Hematopoietic multipotent progenitor cell treated with erythropoietin and hydrocortisone succinate and interleukin-3 and kit ligand, for 4 days (in vitro differentiated cells): Measurements from ENCODE around the gene FAM117A.
"Not testable (repeated sequence)": the region's sequence is repeated elsewhere in the genome, so short reads cannot be mapped to it uniquely, and the experiment has no call there.

Experiments used
- DNase-seq: peaks from one replicate; pipeline ENCODE4 v3.0.0-alpha.2; 2015

FAM117A gene

GRCh38 chr17:49762151-49762941 lies 1.6 kb downstream of the FAM117A start:
- no peak for DNase-seq

DNA sequence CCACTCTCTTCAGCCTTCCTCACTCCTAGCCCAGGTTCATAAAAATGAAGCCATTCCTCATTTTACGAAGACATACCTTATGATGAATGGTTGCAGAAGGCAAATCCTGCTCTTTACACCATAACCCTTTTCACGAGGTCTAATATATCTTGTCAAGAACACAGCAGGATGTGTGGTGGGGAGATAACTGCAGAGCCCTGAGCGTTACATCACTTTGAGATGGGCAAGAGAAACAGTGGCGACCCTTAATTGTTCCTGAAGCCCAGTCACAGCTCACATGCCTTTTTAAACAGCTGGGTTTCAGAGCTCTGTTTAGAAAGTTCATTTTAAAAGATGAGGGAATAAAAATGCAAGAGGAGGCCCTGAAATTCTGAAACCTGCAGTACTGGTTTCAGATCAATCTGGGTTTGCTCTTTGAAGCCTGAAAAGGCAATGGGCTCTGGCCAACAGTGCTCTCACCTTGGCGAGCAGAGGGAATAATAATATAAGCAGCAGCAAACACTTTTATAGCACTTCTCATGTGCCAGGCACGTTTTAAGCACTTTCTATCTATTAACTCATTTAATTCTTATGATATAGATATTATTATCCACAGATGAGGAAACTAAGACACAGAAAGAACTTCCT lies 2.9 kb downstream of the FAM117A start:
- DNase-seq, result peak; percentile 91

GRCh38 chr17:49760296-49760695 lies 3.6 kb downstream of the FAM117A start:
- no peak for DNase-seq

- no peak for DNase-seq
Observed at GRCh38 chr17:49759203-49759602, 4.7 kb downstream of the FAM117A start.

GRCh38 chr17:49758464-49759010 lies 5.4 kb downstream of the FAM117A start:
- not testable (repeated sequence) for DNase-seq

DNA sequence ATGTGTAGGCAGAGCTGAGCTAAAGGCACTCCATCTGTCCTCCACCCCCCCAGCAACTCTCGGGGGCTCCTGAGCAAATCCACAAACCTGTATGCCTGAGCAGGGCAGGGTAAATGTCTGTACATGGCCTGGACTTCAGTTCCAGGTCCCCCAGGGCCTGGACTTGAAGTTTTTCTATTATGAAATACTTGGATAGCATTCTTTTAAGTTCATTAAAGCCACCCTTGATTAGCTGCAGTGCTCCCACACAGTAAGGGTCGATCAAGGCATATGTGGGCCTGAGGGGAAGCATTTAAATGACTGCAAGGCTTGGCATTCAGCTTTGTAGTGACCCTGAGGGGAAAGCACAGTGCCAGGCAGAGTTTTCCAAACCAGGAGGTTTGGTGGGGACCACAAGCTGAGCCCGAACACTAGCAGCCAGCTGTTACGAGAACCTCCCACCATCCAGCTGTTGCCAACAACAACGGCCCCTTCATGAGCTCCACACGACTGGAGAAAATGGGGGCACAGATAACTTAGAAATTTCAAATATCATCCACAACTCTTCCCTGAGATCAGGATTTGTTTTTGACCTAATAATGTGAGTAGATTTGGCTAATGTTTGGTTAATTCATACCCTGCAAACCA lies 6.7 kb downstream of the FAM117A start:
- DNase-seq, result no peak

DNA sequence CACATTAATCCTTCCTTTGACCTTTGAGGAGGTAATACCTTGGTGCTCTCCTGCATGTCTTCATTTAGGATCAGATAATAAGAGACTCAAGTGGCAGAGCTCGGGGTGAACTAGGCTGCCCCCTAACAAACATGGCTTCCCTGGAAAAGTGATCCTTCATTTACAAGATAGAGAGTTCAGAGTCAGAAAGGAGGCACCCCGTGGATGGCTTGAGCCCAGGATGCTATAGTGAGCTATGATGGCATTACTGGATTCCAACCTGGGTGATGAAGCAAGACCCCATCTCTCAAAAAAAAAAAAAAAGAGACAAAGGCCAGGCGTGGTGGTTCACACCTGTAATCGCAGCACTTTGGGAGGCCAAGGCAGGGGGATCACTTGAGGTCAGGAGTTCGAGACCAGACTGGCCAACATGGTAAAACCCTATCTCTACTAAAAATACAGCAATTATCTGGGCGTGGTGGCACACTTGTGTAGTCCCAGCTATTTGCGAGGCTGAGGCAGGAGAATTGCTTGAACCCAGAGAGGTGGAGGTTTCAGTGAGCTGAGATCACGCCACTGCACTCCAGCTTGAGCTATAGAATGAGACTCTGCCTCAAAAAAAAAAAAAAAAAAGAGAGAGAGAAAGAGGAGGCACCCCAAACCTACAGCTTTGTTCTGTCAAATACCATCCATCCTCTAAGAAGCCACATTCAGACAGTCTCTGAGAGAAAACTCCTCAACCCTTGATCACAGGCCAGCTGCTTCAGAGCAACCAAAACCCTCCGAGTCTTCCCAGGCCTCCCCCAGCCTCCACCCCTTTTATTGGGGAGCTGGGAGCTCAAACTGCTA lies 7.4 kb downstream of the FAM117A start:
- DNase-seq, result no peak

- DNase-seq, result no peak
Observed at GRCh38 chr17:49755663-49756283, 8.2 kb downstream of the FAM117A start.

- peak; percentile 79 for DNase-seq
Observed at GRCh38 chr17:49753959-49754391, 10.0 kb downstream of the FAM117A start.

DNA sequence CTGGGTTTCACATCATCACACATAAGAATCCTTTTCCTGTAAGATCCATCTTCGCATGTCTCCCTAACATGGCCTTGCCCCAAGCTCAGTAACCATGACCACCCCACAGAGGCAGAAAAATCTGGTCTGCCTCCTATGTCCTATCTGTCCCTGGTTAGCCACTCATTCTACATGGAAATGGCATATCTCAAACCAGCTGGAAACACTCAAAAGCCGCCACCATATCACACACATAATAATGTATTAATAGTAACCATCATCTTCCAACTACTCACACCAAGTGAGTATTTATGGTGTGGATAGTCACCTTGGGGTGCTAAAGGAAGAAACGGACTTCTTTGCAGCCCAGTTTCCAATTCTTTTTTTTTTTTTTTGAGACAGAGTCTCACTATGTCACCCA lies 11.4 kb downstream of the FAM117A start:
- DNase-seq, result no peak

DNA sequence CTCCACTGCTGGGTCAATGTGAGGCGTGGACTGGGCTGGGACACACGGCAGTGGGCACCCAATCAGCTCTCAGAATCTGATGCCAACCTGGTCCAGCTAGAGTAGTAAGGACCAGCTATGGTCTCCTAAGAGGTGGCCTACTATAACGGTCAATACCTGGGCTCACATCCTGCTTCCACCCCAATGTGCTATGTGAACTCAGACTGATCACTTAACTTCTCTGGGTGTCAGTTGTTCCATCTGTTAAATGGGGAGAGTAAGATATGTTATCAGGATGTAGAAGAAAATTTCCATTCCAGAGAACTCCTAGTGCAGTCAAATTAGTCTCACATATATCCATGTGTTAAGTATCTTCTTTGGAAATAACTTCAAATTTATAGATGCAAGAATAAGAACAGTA lies 14.2 kb downstream of the FAM117A start:
- DNase-seq, result no peak

DNA sequence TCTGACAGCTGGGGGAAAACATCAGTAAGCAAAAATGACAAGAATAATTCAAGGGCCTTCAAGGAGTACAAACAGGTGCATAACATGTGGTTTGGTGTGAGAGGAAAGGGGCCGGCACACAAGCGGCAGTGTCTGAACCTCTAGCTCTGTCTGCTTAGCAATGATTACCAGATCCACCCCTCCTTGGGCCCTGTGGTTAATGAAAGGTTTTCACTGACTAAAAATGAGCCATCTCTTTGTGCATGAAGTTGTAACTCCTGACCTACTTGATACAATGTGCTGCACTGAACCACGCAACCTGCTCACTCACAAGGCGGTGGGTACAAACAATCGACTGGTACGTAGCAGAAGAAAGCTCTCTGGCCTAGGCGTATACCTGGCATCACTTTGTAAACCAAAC lies 15.1 kb downstream of the FAM117A start:
- DNase-seq, result peak; percentile 81

DNA sequence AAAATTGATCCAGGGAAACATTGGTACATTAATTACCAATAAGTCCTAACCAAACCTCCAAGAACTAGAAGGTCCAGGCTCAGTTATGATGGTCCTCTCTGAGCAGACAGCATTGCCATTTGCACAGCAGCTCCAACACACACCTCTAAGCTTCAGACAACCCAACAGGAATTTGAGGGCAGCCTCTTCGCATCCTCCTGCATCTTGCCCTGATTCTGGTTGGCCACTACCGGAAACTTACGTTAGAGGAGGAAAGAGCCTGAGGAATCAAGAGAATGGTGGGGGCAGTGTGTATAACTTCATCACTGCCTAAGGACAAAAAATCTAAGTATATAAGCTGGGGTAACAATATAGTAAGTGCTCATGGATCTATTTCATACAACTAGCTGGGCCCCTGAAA lies 15.7 kb downstream of the FAM117A start:
- DNase-seq, result no peak

- DNase-seq, result no peak
Observed at GRCh38 chr17:49747632-49748031, 16.3 kb downstream of the FAM117A start.

- DNase-seq, result no peak
Observed at GRCh38 chr17:49746791-49747490, 17.0 kb downstream of the FAM117A start.

DNA sequence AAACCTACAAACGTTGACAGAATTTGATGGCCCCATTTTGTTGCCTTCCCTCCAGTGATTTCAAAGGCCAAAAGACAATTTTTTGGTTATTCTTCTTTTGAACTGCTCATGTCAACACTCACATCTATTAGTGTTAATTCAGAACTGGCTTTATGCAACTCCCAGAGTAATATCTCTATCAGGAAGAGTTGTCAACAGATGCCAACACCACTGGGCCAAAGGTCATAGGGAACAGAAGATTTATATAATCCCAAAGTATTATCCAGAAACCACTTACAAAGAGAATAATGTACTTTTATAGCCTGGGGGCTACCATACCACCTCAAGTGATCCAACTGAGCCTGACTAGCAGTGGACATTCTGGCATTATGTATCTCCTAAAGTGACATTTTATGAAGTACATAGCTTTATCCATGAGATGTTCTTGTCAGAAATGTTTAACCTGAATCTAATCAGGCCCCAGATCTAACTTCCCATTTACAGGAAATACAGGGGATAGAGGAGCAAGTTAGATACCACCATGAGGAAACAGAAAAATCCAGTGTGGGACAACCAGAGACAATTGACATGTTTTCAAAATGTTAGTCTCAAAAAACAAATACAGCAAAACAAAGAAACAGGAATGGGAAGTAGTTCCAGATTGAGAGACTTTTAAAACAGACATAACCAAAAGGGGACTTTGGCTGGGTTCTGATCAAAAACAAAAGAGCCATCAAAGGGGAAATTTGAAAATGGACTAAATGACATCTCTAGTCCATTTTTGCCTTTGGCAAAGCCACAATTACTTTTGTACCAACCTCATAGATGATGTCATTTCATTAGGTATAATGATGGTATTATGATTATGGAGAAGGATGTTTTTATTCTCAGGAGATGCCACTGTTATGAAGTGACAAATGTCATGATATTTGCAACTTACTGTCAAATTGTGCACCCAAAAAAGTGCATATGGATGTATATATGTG lies 18.5 kb downstream of the FAM117A start:
- DNase-seq, result no peak

DNA sequence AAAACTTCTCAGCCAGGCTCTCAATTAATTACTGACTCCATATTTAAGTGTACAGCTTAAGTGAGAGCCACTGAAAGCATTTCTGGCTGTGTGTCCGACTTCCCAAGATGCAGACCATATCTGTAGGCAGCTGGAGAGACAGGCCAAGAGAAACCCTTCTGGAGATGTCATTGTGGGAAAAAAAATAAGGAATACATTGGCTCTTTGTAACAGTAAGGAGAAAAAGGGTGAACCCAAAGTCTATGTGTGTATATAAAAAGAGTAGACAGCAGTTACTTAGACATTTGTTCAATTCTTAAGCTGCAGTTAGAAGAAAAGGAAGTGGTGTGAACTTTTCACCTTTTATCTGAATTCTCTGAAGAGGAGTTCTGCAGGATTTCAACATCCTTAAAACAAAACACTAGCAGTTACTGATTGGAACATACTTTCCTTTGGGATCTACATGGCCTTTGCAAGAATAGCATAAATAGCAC lies 21.7 kb downstream of the FAM117A start:
- DNase-seq, result peak; percentile 68

DNA sequence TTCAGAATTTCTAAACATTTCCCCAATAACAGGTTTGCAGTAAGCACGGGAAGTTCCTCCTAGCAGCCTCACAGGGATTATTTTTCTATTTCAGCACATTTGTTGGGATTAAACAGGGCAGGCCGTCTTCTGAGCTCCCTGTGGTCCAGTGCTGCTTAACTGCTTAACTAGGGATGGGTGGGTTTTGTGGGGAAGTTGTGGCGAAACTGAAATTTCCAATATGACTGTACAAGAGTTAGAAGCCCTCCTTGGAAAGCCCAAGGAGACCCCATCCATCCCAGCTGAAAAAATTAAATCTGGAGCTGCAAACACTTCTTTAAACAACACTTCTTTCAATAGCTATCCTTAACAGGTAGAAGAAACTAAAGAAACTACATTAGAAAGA lies 22.2 kb downstream of the FAM117A start:
- no peak for DNase-seq

DNA sequence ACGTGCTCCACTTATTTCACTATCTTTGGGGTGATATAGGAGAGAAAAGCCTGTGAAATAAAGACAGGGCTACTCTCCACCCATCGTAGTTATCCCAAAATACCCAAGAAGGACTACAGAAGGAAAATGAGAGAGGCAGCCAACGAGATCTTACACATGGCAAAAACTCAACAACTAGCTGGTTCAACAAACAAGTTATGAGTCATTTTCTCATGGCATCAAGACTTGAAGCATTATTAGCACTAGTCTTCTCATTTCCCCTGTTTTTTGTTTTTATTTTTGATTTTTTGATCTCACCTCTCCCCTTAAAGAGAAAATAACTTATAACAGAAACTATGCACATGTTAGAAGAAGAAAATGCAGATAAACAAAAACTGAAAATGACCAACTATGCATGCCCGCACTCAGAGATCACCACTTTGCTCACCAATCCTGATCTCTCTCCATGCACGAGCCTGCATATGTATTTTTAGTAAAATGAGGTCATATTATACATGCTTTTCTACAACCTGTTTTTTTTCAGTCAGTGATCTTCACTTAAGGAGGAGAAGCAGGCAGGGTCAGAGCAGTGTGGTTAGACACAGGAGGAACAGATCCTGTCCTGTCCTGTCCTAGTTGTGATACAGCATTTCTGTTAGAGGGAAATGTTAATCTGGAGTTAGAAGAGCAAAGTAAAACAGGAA lies 22.8 kb downstream of the FAM117A start:
- DNase-seq, result peak; percentile 54
